BJ (cell line): Measurements from ENCODE around the gene RIC1. TPM values are rescaled to one million over a fixed set of nuclear protein-coding genes. Genes with fewer than 3 reads are reported as not detected.

ENCODE experiments used
- CTCF ChIA-PET: fragments of 350-600 bp; formaldehyde crosslinking; extraction: SDS; loops from one replicate; lab custom pipeline; 2021; ENCODE audit warnings: antibody characterized with exemption, inconsistent platforms; lab: Yijun Ruan, JAX
- POLR2A ChIA-PET: fragments of 300-600 bp; sonication (Branson Sonifier 250); formaldehyde crosslinking; extraction: SDS; loops from one replicate; lab custom pipeline; 2021; ENCODE audit warnings: antibody characterized with exemption; lab: Charles Lee
- DNase-seq: peaks from one replicate; pipeline ENCODE4 v3.0.0-alpha.2; 2011; ENCODE audit warnings: low read depth
- H3K27me3 ChIP-seq: 2 replicates; pipeline ENCODE4 v1.6.0; 2011; ENCODE audit warnings: low read length; ENCODE audit not compliant: control insufficient read depth, insufficient read depth
- H3K36me3 ChIP-seq: 2 replicates; pipeline ENCODE4 v1.5.1; 2011; ENCODE audit warnings: low read length; ENCODE audit not compliant: control insufficient read depth, insufficient read depth
- H3K4me3 ChIP-seq: 2 replicates; pipeline ENCODE4 v1.5.1; 2011; ENCODE audit warnings: low read depth, mild to moderate bottlenecking, control low read depth, low read length
- polyA plus RNA-seq: library from polyadenylated mRNA; depleted of rRNA; stranded (reverse); fragments of >200 nt; gene quantifications from 2 replicates; pipeline ENCODE4 v1.2.3, GENCODE V29; 2011
- TF ChIP-seq, protein P1 (sequence below): IDR thresholded peaks from 2 replicates; pipeline ENCODE4 v1.5.1; 2011; ENCODE audit warnings: low read depth, mild to moderate bottlenecking, control low read depth, inconsistent platforms, low read length, moderate library complexity; ENCODE audit not compliant: insufficient read depth

Gene RIC1
- polyA plus RNA-seq, 1 experiment, result 52.3 TPM

GRCh38 chr9:5760338-5760737 lies 131.4 kb downstream of the RIC1 start:
- ChIA-PET POLR2A (no interaction called here), CTCF (interaction anchor here (0.8 kb wide), 1 partner anchor 12 kb away, joined by 3 read pairs; no protein-coding TSS in a partner anchor)
- TF ChIP-seq, protein P1, sequence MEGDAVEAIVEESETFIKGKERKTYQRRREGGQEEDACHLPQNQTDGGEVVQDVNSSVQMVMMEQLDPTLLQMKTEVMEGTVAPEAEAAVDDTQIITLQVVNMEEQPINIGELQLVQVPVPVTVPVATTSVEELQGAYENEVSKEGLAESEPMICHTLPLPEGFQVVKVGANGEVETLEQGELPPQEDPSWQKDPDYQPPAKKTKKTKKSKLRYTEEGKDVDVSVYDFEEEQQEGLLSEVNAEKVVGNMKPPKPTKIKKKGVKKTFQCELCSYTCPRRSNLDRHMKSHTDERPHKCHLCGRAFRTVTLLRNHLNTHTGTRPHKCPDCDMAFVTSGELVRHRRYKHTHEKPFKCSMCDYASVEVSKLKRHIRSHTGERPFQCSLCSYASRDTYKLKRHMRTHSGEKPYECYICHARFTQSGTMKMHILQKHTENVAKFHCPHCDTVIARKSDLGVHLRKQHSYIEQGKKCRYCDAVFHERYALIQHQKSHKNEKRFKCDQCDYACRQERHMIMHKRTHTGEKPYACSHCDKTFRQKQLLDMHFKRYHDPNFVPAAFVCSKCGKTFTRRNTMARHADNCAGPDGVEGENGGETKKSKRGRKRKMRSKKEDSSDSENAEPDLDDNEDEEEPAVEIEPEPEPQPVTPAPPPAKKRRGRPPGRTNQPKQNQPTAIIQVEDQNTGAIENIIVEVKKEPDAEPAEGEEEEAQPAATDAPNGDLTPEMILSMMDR, result no peak
- H3K4me3 ChIP-seq, result no peak overlapping the region
- H3K36me3 ChIP-seq, result peaks cover 17% of the 10 kb centered on the region
- DNase-seq, result no peak
- no peaks in the 10 kb centered on the region for H3K27me3 ChIP-seq

GRCh38 chr9:5762421-5762820 lies 133.5 kb downstream of the RIC1 start:
- no peak for DNase-seq
- H3K4me3 ChIP-seq, result no peak overlapping the region
- no peaks in the 10 kb centered on the region for H3K27me3 ChIP-seq
- H3K36me3 ChIP-seq, result peaks cover 19% of the 10 kb centered on the region
- POLR2A ChIA-PET, result no interaction called here
- TF ChIP-seq, protein P1, result no peak
- CTCF ChIA-PET, result no interaction called here

GRCh38 chr9:5764130-5764868 lies 135.4 kb downstream of the RIC1 start:
- ChIA-PET POLR2A (no interaction called here), CTCF (interaction anchor here (1.3 to 1.8 kb wide), 2 partner anchors 8 to 15 kb away, joined by 4 to 7 read pairs; no protein-coding TSS in a partner anchor)
- DNase-seq, result no peak

GRCh38 chr9:5767968-5768932 lies 139.3 kb downstream of the RIC1 start:
- ChIA-PET CTCF (no interaction called here), POLR2A (no interaction called here)
- Histone ChIP-seq H3K27me3 (no peaks in the 10 kb centered on the region), H3K4me3 (no peak overlapping the region), H3K36me3 (peaks cover 27% of the 10 kb centered on the region)
- no peak for DNase-seq
- TF ChIP-seq, protein P1, result no peak

More at GRCh38 chr9:5764130-5764868, 135.4 kb downstream of the RIC1 start:
- TF ChIP-seq, protein P1, result no peak
- Histone ChIP-seq H3K4me3 (no peak overlapping the region), H3K27me3 (no peaks in the 10 kb centered on the region), H3K36me3 (peaks cover 20% of the 10 kb centered on the region)
